GM18517 (cell line): ENCODE measurements around the gene COX6A2.

Experiments used
- ATAC-seq: cut with Tn5 transposase; IDR thresholded peaks from one replicate; pipeline ENCODE4 v1.9.1; 2021; ENCODE audit warnings: mild to moderate bottlenecking, moderate library complexity; ENCODE audit not compliant: unreplicated experiment

The COX6A2 gene

GRCh38 chr16:31411024-31411844 is 16.9 kb downstream of the COX6A2 start:
- ATAC-seq: no peak

- ATAC-seq: no peak
These were observed 18.1 kb downstream of the COX6A2 start for GRCh38 chr16:31410082-31410481.

- no peak for ATAC-seq
These were observed 18.7 kb downstream of the COX6A2 start for GRCh38 chr16:31409433-31409832.

- no peak for ATAC-seq
These were observed 20.8 kb downstream of the COX6A2 start for GRCh38 chr16:31407406-31407805.

- no peak for ATAC-seq
These were observed 23.7 kb downstream of the COX6A2 start for GRCh38 chr16:31404353-31405064.

GRCh38 chr16:31403590-31404352 is 24.4 kb downstream of the COX6A2 start:
- ATAC-seq: no peak

GRCh38 chr16:31402687-31403086 is 25.5 kb downstream of the COX6A2 start:
- no peak for ATAC-seq

- no peak for ATAC-seq
These were observed 26.7 kb downstream of the COX6A2 start for GRCh38 chr16:31401436-31401835.

GRCh38 chr16:31400191-31400590 is 28.0 kb downstream of the COX6A2 start:
- no peak for ATAC-seq

GRCh38 chr16:31397701-31398100 is 30.5 kb downstream of the COX6A2 start:
- ATAC-seq: no peak

- ATAC-seq: no peak
These were observed 31.0 kb downstream of the COX6A2 start for GRCh38 chr16:31397096-31397660.

GRCh38 chr16:31395647-31396046 is 32.5 kb downstream of the COX6A2 start:
- no peak for ATAC-seq

GRCh38 chr16:31393056-31393455 is 35.1 kb downstream of the COX6A2 start, which contains the start of gene ITGAD:
TSS of gene ITGAD (plus strand) at chr16:31393335. CDS start at chr16:31393361, 26 bp downstream.
- ATAC-seq: no peak

- ATAC-seq: no peak
These were observed 37.6 kb downstream of the COX6A2 start for GRCh38 chr16:31390504-31391041.

GRCh38 chr16:31388535-31388934 is 39.6 kb downstream of the COX6A2 start:
- no peak for ATAC-seq

GRCh38 chr16:31386157-31386984 is 41.8 kb downstream of the COX6A2 start:
- ATAC-seq: no peak

GRCh38 chr16:31385680-31386079 is 42.5 kb downstream of the COX6A2 start:
- no peak for ATAC-seq

- no peak for ATAC-seq
These were observed 45.5 kb downstream of the COX6A2 start for GRCh38 chr16:31382485-31383161.

- ATAC-seq: no peak
These were observed 48.0 kb downstream of the COX6A2 start for GRCh38 chr16:31380201-31380600.
